ENCODE results near the gene VPS8. TPM values are rescaled to one million over a fixed set of nuclear protein-coding genes. Genes with fewer than 3 reads are reported as not detected.

The VPS8 gene
- total RNA-seq, 1 experiment from 2014 or later: 33.8 TPM

GRCh38 chr3:185051801-185052200 is 239.8 kb downstream of the VPS8 start:
- peaks cover 12% of the 10 kb centered on the region for H3K9me3 Mint-ChIP-seq (ENCODE audit: unreplicated experiment)
- intact Hi-C loops (cut with micrococcal nuclease): no loop called here
- no TSS peak for BruUV-seq (replicated peaks)
- no peaks in the 10 kb centered on the region for H3K4me1 Mint-ChIP-seq (ENCODE audit: insufficient read depth, unreplicated experiment)
- H3K27me3 Mint-ChIP-seq (ENCODE audit: insufficient read depth, unreplicated experiment): no peaks in the 10 kb centered on the region
- DNase-seq (ENCODE audit: unreplicated experiment): no peak
- no peak for TF ChIP-seq CTCF (IDR thresholded peaks at IDR 0.05; ENCODE audit: unreplicated experiment)
- ChIA-PET CTCF (no interaction called here), POLR2A (no interaction called here)
- H3K36me3 Mint-ChIP-seq (ENCODE audit: insufficient read depth, unreplicated experiment): peaks cover 21% of the 10 kb centered on the region
- no peak overlapping the region for H3K27ac Mint-ChIP-seq (ENCODE audit: low read depth, unreplicated experiment)
- H3K4me3 Mint-ChIP-seq (ENCODE audit: unreplicated experiment): no peak overlapping the region

- Mint-ChIP-seq H3K36me3 (ENCODE audit: insufficient read depth, unreplicated experiment) (peaks cover 21% of the 10 kb centered on the region), H3K27ac (ENCODE audit: low read depth, unreplicated experiment) (no peak overlapping the region), H3K27me3 (ENCODE audit: insufficient read depth, unreplicated experiment) (no peaks in the 10 kb centered on the region), H3K4me3 (ENCODE audit: unreplicated experiment) (no peak overlapping the region), H3K9me3 (ENCODE audit: unreplicated experiment) (peaks cover 14% of the 10 kb centered on the region), H3K4me1 (ENCODE audit: insufficient read depth, unreplicated experiment) (no peaks in the 10 kb centered on the region)
- CTCF ChIA-PET: interaction anchor here (1.3 kb wide), 1 partner anchor 162 kb away, joined by 7 read pairs; no protein-coding TSS in a partner anchor
- no peak for TF ChIP-seq CTCF (IDR thresholded peaks at IDR 0.05; ENCODE audit: unreplicated experiment)
- DNase-seq (ENCODE audit: unreplicated experiment): no peak
- POLR2A ChIA-PET: no interaction called here
- no TSS peak for BruUV-seq (replicated peaks)
- intact Hi-C loops (cut with micrococcal nuclease): no loop called here
Measured at GRCh38 chr3:185052631-185053030, 240.7 kb downstream of the VPS8 start.

- peaks cover 29% of the 10 kb centered on the region for H3K9me3 Mint-ChIP-seq (ENCODE audit: unreplicated experiment)
- no peak overlapping the region for H3K4me3 Mint-ChIP-seq (ENCODE audit: unreplicated experiment)
- H3K4me1 Mint-ChIP-seq (ENCODE audit: insufficient read depth, unreplicated experiment): no peaks in the 10 kb centered on the region
- intact Hi-C loops (cut with micrococcal nuclease): no loop called here
- ChIA-PET CTCF (interaction anchor here (0.7 to 1.1 kb wide), 2 partner anchors 75 to 252 kb away, joined by 3 to 4 read pairs; no protein-coding TSS in a partner anchor), POLR2A (interaction anchor here (0.8 kb wide), 1 partner anchor 10 kb away, joined by 3 read pairs; no protein-coding TSS in a partner anchor)
- no peak for DNase-seq (ENCODE audit: unreplicated experiment)
- TF ChIP-seq CTCF (IDR thresholded peaks at IDR 0.05; ENCODE audit: unreplicated experiment): no peak
- no peak overlapping the region for H3K27ac Mint-ChIP-seq (ENCODE audit: low read depth, unreplicated experiment)
- peaks cover 16% of the 10 kb centered on the region for H3K36me3 Mint-ChIP-seq (ENCODE audit: insufficient read depth, unreplicated experiment)
- BruUV-seq (replicated peaks): no TSS peak
- no peaks in the 10 kb centered on the region for H3K27me3 Mint-ChIP-seq (ENCODE audit: insufficient read depth, unreplicated experiment)
Measured at GRCh38 chr3:185056908-185057307, 244.9 kb downstream of the VPS8 start.

- peaks cover 7% of the 10 kb centered on the region for H3K36me3 Mint-ChIP-seq (ENCODE audit: insufficient read depth, unreplicated experiment)
- no TSS peak for BruUV-seq (replicated peaks)
- H3K27ac Mint-ChIP-seq (ENCODE audit: low read depth, unreplicated experiment): no peak overlapping the region
- H3K27me3 Mint-ChIP-seq (ENCODE audit: insufficient read depth, unreplicated experiment): no peaks in the 10 kb centered on the region
- no peak overlapping the region for H3K4me3 Mint-ChIP-seq (ENCODE audit: unreplicated experiment)
- ChIA-PET CTCF (interaction anchor here (1.1 kb wide), 1 partner anchor 251 kb away, joined by 3 read pairs; no protein-coding TSS in a partner anchor), POLR2A (no interaction called here)
- H3K4me1 Mint-ChIP-seq (ENCODE audit: insufficient read depth, unreplicated experiment): no peaks in the 10 kb centered on the region
- H3K9me3 Mint-ChIP-seq (ENCODE audit: unreplicated experiment): peaks cover 29% of the 10 kb centered on the region
- intact Hi-C loops (cut with micrococcal nuclease): no loop called here
- DNase-seq (ENCODE audit: unreplicated experiment): no peak
- no peak for TF ChIP-seq CTCF (IDR thresholded peaks at IDR 0.05; ENCODE audit: unreplicated experiment)
Measured at GRCh38 chr3:185057829-185058228, 245.9 kb downstream of the VPS8 start.
